ENCODE results near the gene SIRT7.

The SIRT7 gene

GRCh38 chr17:81884520-81884919 is 33.5 kb downstream of the SIRT7 start:
- Histone ChIP-seq H3K4me1 (ENCODE audit: low read depth, poor library complexity, severe bottlenecking) (peaks cover 6% of the 10 kb centered on the region), H3K79me2 (ENCODE audit: insufficient read depth, low read depth) (peaks cover 43% of the 10 kb centered on the region), H3K4me2 (no peak overlapping the region), H3K4me3 (IDR thresholded peaks at IDR 0.05; ENCODE audit: insufficient read depth, low read depth, low read length) (no peak overlapping the region), H3K27ac (no peak overlapping the region), H3K9ac (no peak overlapping the region), H2AFZ (ENCODE audit: low read depth) (no peak overlapping the region), H4K20me1 (ENCODE audit: insufficient read depth) (no peaks in the 10 kb centered on the region), H3K27me3 (ENCODE audit: insufficient read depth, low read depth) (no peaks in the 10 kb centered on the region), H3K36me3 (ENCODE audit: insufficient read depth) (peaks cover 45% of the 10 kb centered on the region; the same call in 1 of the 2 replicates)
- no peak for TF ChIP-seq CTCF (conservative IDR thresholded peaks at IDR 0.05; ENCODE audit: low read depth, low read length)

- no peaks in the 10 kb centered on the region for H3K27me3 ChIP-seq (ENCODE audit: insufficient read depth, low read depth)
- no peaks in the 10 kb centered on the region for H4K20me1 ChIP-seq (ENCODE audit: insufficient read depth)
- H3K4me2 ChIP-seq, result no peak overlapping the region
- no peak overlapping the region for H3K4me3 ChIP-seq (IDR thresholded peaks at IDR 0.05; ENCODE audit: insufficient read depth, low read depth, low read length)
- H3K9ac ChIP-seq, result no peak overlapping the region
- H3K27ac ChIP-seq, result no peak overlapping the region
- TF ChIP-seq CTCF (conservative IDR thresholded peaks at IDR 0.05; ENCODE audit: low read depth, low read length), result no peak
- no peak overlapping the region for H2AFZ ChIP-seq (ENCODE audit: low read depth)
- peaks cover 17% of the 10 kb centered on the region; the same call in 1 of the 2 replicates for H3K36me3 ChIP-seq (ENCODE audit: insufficient read depth)
- peaks cover 11% of the 10 kb centered on the region; the same call in 1 of the 2 replicates for H3K79me2 ChIP-seq (ENCODE audit: insufficient read depth, low read depth)
- no peaks in the 10 kb centered on the region for H3K4me1 ChIP-seq (ENCODE audit: low read depth, poor library complexity, severe bottlenecking)
Measured at GRCh38 chr17:81879121-81879520, 38.9 kb downstream of the SIRT7 start.

GRCh38 chr17:81878294-81878693 is 39.7 kb downstream of the SIRT7 start:
- Histone ChIP-seq H3K36me3 (ENCODE audit: insufficient read depth) (peaks cover 17% of the 10 kb centered on the region; the same call in 1 of the 2 replicates), H4K20me1 (ENCODE audit: insufficient read depth) (no peaks in the 10 kb centered on the region)

GRCh38 chr17:81877569-81877968 is 40.4 kb downstream of the SIRT7 start:
- Histone ChIP-seq H3K4me1 (ENCODE audit: low read depth, poor library complexity, severe bottlenecking) (peaks cover 11% of the 10 kb centered on the region), H4K20me1 (ENCODE audit: insufficient read depth) (no peaks in the 10 kb centered on the region), H3K27me3 (ENCODE audit: insufficient read depth, low read depth) (no peaks in the 10 kb centered on the region), H3K9ac (no peak overlapping the region), H2AFZ (ENCODE audit: low read depth) (no peak overlapping the region), H3K79me2 (ENCODE audit: insufficient read depth, low read depth) (peaks cover 7% of the 10 kb centered on the region; the same call in 1 of the 2 replicates), H3K36me3 (ENCODE audit: insufficient read depth) (peaks cover 17% of the 10 kb centered on the region; the same call in 1 of the 2 replicates), H3K4me2 (no peak overlapping the region), H3K4me3 (IDR thresholded peaks at IDR 0.05; ENCODE audit: insufficient read depth, low read depth, low read length) (no peak overlapping the region), H3K27ac (no peak overlapping the region)
- TF ChIP-seq CTCF (conservative IDR thresholded peaks at IDR 0.05; ENCODE audit: low read depth, low read length), result no peak

More at GRCh38 chr17:81878294-81878693, 39.7 kb downstream of the SIRT7 start:
- peaks cover 11% of the 10 kb centered on the region; the same call in 1 of the 2 replicates for H3K79me2 ChIP-seq (ENCODE audit: insufficient read depth, low read depth)
- no peak overlapping the region for H2AFZ ChIP-seq (ENCODE audit: low read depth)
- H3K4me3 ChIP-seq (IDR thresholded peaks at IDR 0.05; ENCODE audit: insufficient read depth, low read depth, low read length), result no peak overlapping the region
- no peak overlapping the region for H3K4me2 ChIP-seq
- no peak for TF ChIP-seq CTCF (conservative IDR thresholded peaks at IDR 0.05; ENCODE audit: low read depth, low read length)
- H3K27ac ChIP-seq, result no peak overlapping the region
- H3K9ac ChIP-seq, result no peak overlapping the region
- no peaks in the 10 kb centered on the region for H3K27me3 ChIP-seq (ENCODE audit: insufficient read depth, low read depth)
- H3K4me1 ChIP-seq (ENCODE audit: low read depth, poor library complexity, severe bottlenecking), result peaks cover 4% of the 10 kb centered on the region

Data from KMS-11 (cell line).